WI38 (cell line): ENCODE data around the gene ANKRD55.

Source experiments
- H3K4me3 ChIP-seq: 2 replicates; pipeline ENCODE4 v1.5.1; 2011; ENCODE audit warnings: low read depth, mild to moderate bottlenecking, control low read depth, low read length
- CTCF ChIP-seq: IDR thresholded peaks from 2 replicates; pipeline ENCODE4 v1.5.1; 2012; ENCODE audit warnings: low read depth, mild to moderate bottlenecking, control low read depth, low read length

ANKRD55 gene

DNA sequence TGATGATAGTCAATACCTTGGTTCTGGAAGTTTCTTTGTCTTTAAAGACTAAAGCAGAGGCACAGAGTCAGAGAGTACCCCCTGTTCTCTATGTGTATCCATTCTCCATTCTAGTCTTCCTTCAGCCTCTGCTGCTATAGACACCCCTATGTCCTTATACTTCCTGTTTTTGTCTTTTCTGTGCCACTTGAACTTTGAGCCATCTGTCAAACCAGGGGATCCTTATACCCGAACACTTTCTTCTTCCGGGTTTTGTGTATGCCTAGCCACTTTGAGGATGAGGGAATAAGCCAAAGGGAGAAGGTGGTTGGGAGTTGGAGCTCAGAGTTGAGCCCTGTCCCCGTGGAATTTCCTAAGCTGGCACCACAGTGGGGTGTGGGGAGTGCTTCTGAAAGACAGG is 177.3 kb downstream of the ANKRD55 start:
- no peak overlapping the region for H3K4me3 ChIP-seq
- TF ChIP-seq CTCF = no peak

GRCh38 chr5:56055287-56055686 is 177.8 kb downstream of the ANKRD55 start:
- H3K4me3 ChIP-seq = no peak overlapping the region
- TF ChIP-seq CTCF = no peak

- no peak overlapping the region for H3K4me3 ChIP-seq
- no peak for TF ChIP-seq CTCF
Measured at GRCh38 chr5:56054666-56055065, 178.5 kb downstream of the ANKRD55 start.

DNA sequence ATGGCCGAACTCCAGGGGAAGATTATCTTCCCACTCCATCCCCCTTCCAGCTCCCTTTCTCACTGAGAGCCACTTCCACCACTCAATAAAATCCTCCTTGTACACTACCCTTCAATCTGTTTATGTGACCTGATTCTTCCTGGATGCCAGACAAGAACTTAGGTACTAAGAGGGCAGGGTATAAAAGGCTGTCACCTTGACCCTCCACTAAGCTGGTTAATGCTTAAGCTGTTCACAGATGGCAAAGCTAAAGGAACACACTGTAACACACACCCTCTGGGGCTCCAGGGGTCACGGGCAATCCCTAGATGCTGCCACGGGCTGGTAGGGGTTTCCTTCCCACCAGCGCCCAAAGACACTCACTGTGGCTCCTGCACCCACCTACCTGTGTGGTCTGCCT is 179.8 kb downstream of the ANKRD55 start:
- no peak for TF ChIP-seq CTCF
- H3K4me3 ChIP-seq = no peak overlapping the region

- no peak for TF ChIP-seq CTCF
- H3K4me3 ChIP-seq = no peak overlapping the region
Measured at GRCh38 chr5:56052735-56053134, 180.4 kb downstream of the ANKRD55 start.

- TF ChIP-seq CTCF = no peak
- no peak overlapping the region for H3K4me3 ChIP-seq
Measured at GRCh38 chr5:56050551-56051255, 182.4 kb downstream of the ANKRD55 start.
